Measurements from ENCODE around the gene SNAP47. TPM values are rescaled to one million over a fixed set of nuclear protein-coding genes. Genes with fewer than 3 reads are reported as not detected.
A peak's percentile ranks its signal among the peaks of the same experiment; 100 is the strongest.

SNAP47 gene
- polyA plus RNA-seq, 6 donors from 2014 or later: 30.7 to 45.9 (median 37.9) TPM

DNA sequence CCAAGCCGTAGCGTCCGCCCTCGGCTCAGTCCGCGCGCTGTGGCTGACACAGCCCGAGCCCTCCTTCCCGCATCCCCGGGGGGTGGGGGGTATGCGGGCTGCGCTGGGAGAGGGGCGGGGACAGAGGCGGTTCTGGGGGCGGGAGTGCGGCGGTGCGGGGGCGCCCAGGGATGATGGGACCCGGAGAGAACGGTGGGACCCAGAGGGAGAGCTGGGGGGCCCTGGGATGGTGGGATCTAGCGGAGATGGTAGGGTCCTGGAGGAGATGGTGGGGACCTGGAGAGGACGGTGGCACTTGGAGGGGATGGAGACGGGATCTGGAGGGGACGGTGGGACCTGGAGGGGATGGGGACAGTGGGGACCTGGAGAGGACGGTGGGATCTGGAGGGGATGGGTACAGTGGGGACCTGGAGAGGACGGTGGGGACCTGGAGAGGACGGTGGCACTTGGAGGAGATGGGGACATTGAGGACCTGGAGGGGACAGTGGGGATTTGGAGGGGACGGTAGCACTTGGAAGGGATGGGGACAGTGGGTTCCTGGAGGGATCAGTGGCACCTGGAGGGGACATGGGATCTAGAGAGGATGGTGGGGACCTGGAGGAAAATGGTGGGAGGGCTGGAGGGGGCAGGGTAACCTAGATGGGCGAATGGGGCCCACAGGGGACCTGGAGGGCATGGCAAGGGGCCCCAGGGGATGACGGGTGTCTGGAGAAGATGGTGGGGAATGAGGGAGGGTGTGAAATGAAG lies 477 bp downstream of the SNAP47 start:
- peaks cover 50 to 57% (median 53%) of the 10 kb centered on the region in 3 donors for H3K4me1 Mint-ChIP-seq
- peaks cover 0 to 1% (median 0%) of the 10 kb centered on the region in 7 donors for H3K9me3 Mint-ChIP-seq
- peak overlapping the region; percentile 19 to 99 (median 85) for H3K27ac Mint-ChIP-seq
- peak overlapping the region; percentile 87 to 94 (median 90) for H3K4me3 Mint-ChIP-seq
- no peaks in the 10 kb centered on the region for H3K36me3 Mint-ChIP-seq
- no peaks in the 10 kb centered on the region for H3K27me3 Mint-ChIP-seq
- no peak for DNase-seq
- ATAC-seq (ENCODE audit: low read depth in 2 of 2): no peak

DNA sequence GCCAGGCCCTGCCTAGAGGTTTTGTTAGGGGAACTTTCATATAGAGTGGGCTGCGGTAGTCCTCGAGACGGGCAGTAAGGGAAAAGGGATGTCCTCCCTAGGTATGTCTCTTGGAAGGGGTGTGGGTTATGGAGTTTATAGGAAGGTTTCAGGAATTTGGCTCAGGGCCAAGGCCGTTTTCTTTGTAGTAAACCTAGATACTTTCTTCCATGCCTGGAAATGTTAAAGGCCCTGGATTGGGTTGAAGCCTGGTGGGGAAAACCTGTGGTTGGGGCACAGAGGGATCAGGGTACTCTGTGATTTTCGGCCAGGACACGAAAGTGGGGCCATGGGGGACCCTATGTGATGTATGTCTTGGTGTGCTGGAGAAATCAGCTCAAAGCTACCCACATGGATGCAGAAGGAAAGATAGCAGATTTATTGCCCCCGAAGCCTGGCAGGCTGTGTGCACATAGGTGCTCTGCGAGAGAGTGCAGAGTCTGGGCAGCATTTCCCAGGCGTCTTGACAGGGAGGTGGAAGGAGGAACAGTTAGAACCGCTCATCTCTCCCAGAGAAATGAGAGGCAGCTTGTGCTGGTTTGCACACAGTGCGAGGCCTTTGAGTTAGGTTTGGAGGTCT lies 1.7 kb downstream of the SNAP47 start:
- H3K27me3 Mint-ChIP-seq: no peaks in the 10 kb centered on the region
- peak overlapping the region; percentile 47 to 93 (median 66) for H3K4me3 Mint-ChIP-seq
- H3K9me3 Mint-ChIP-seq: peaks cover 0 to 1% (median 0%) of the 10 kb centered on the region in 7 donors
- DNase-seq (no peak), ATAC-seq (ENCODE audit: low read depth in 2 of 2) (no peak)
- H3K4me1 Mint-ChIP-seq: peaks cover 60 to 67% (median 63%) of the 10 kb centered on the region in 3 donors
- H3K27ac Mint-ChIP-seq: peak overlapping the region in 4 of 6 donors; percentile 42 to 88 (median 63)
- no peaks in the 10 kb centered on the region for H3K36me3 Mint-ChIP-seq

DNA sequence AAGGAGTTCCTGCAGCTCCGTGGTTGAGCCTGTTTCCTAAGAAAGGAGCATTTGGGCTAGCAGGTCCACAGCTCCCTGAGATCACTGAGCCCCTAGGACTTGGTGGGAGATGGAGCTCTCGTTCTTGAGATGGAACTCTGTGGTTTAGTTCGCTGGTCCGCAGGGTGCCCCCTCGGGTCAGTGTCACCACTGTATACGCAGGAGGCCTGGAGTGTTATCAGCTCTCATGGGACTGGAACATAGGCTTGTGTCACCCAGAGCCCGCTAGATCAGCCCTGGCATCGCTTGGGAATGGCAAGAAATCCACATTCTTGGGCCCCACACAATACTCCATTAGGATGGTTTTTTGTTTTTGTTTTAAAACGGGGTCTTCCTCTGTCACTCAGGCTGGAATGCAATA lies 3.6 kb downstream of the SNAP47 start:
- no peak overlapping the region for H3K27ac Mint-ChIP-seq
- no peak overlapping the region for H3K4me3 Mint-ChIP-seq
- H3K9me3 Mint-ChIP-seq: peaks cover 0 to 1% (median 0%) of the 10 kb centered on the region in 7 donors
- H3K4me1 Mint-ChIP-seq: peaks cover 46 to 64% (median 59%) of the 10 kb centered on the region in 3 donors
- no peak for ATAC-seq (ENCODE audit: low read depth in 2 of 2)
- DNase-seq: no peak
- H3K36me3 Mint-ChIP-seq: no peaks in the 10 kb centered on the region
- no peaks in the 10 kb centered on the region for H3K27me3 Mint-ChIP-seq

DNA sequence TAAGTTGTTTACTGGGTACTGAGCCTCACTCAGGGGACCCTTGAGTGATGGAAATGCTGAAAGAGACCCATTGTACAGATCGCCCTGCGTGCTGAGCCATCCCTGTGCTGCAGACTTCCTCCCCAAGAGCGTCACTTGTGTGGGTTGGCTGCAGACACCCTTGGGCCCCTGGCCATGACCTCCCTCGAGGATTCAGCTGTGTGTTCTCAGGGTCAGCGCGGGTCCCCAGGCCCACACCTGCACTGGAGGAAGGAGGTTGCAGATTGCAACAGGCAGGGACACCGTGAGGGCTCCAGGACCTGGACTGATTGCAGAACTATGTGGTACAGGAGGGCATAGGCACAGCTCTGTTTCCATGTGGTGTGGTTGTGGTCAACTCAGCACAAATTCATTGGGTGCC lies 4.4 kb downstream of the SNAP47 start:
- DNase-seq (no peak), ATAC-seq (ENCODE audit: low read depth in 2 of 2) (no peak)
- H3K27ac Mint-ChIP-seq: peak overlapping the region in 2 of 6 donors; percentile 26 to 54
- H3K36me3 Mint-ChIP-seq: no peaks in the 10 kb centered on the region
- peaks cover 0 to 1% (median 0%) of the 10 kb centered on the region in 7 donors for H3K9me3 Mint-ChIP-seq
- no peak overlapping the region for H3K4me3 Mint-ChIP-seq
- no peaks in the 10 kb centered on the region for H3K27me3 Mint-ChIP-seq
- H3K4me1 Mint-ChIP-seq: peaks cover 42 to 62% (median 53%) of the 10 kb centered on the region in 3 donors

DNA sequence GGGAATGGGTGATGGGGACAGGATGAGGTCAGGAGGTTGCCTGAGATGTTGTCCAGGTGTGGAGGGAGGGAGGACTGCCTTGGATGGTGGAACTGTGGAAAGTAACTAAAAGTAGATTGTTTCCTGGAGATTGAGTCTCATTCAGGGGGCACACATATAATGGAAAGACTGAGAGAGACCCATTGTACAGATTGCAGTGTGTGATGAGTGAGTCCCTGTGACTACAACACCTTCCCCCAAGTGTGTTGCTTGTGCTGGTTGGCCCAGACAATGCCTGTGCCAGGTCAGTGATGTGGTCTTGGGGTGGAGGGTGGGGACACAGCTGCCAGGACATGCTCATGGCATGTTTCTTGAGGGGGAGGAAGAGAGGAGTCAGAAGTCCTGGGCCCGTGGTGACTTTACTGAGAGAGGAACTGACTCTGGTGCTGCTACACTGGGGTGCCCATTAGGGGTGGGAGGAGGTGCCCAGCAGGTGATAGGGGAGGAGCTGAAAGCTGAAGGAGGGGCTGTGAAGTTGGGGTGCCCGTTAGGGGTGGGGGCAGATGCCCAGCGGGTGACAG lies 5.2 kb downstream of the SNAP47 start:
- no peak for DNase-seq
- Mint-ChIP-seq H3K27ac (peak overlapping the region in 2 of 6 donors; percentile 44 to 71), H3K9me3 (peaks cover 0 to 1% (median 0%) of the 10 kb centered on the region in 7 donors), H3K36me3 (no peaks in the 10 kb centered on the region), H3K27me3 (no peaks in the 10 kb centered on the region), H3K4me3 (no peak overlapping the region), H3K4me1 (peaks cover 48 to 64% (median 52%) of the 10 kb centered on the region in 3 donors)
- no peak for ATAC-seq (ENCODE audit: low read depth in 2 of 2)

DNA sequence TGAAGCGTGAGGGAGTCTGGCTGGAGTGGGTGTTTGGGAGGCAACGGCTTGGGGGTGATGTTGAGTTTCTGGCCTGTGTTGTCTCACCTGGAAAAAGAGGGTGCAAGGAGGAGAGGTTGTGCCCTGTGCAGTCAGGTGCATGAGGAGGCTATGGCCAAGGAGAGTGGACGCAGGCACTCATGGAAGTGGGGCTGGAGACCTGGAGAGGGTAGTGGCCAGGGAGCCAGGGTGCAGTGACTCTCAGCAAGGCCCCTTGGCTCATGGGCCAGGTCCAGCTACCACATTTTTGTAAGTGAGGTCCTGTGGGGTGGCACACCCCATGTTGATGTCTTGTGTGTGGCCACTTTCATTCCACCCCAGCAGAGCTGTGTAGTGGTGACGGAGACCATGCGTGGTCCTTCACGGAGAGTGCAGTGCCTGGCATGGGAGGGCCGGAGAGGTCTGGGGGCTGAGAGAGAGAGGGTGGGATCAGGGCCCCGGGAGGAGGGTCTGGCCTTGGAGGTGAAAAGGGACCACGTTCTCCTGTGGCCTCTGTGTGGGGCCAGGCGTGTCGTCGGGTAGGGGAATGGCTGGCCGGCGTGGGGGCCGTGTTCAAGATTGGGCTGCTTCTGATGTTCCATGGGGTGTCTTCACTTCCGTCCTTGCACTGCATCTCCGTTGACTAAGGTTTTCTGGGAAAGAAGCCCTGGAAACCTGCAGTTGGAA lies 6.1 kb downstream of the SNAP47 start:
- DNase-seq (no peak), ATAC-seq (ENCODE audit: low read depth in 2 of 2) (no peak)
- H3K4me1 Mint-ChIP-seq: peaks cover 44 to 57% (median 49%) of the 10 kb centered on the region in 3 donors
- no peaks in the 10 kb centered on the region for H3K27me3 Mint-ChIP-seq
- no peaks in the 10 kb centered on the region for H3K36me3 Mint-ChIP-seq
- H3K4me3 Mint-ChIP-seq: peak overlapping the region in 2 of 8 donors; percentile 37 to 54
- peak overlapping the region in 2 of 6 donors; percentile 43 to 68 for H3K27ac Mint-ChIP-seq
- peaks cover 0 to 1% (median 0%) of the 10 kb centered on the region in 7 donors for H3K9me3 Mint-ChIP-seq

DNA sequence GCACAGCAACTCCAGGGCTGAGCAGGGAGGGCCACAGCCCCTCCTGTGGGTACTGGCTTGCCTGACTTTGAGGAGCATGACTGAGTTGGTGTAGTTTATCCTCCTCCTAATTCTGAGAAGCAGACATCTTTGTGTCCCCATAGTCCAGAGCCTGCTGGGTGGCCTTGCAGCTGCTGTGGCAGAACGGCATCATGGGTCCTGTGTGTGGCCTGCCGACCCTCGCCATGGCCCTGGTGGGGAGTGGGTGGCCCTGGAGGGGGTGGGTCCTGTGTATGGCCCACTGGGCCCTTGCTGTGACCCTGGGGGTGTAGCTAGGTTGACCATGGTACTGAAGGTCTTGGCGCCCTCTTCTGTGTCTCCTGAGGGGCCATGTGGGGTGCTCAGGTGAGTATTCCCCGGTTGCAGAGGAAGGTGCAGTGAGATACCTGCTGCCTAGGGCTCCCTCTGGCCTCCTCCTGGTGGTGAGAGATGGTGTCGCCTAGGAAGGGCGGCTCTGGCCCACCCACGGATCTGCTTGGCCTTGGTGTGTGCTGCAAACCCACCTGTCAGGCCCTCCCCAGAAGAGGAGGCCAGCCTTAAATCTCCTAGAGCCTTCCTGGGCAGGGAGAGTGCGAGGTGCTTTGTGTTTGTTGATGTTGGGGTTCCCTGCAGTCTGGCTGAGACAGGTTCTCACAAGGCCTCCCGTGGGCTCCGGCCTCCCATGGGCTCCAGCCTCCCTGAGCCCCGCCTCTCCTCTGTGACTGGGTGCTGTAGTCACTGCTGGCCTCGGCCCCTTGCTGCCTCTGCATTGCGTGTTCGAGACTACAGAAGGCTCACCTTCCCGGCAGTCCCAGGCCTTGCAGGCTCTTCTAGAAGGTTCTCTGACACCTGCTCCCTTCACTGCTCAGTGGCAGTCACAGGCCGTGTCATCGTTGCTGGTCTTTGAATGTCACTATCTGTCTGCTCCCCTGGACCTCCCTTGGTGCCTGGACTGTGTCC lies 7.8 kb downstream of the SNAP47 start:
- H3K27me3 Mint-ChIP-seq: no peaks in the 10 kb centered on the region
- H3K9me3 Mint-ChIP-seq: peaks cover 0 to 1% (median 0%) of the 10 kb centered on the region in 7 donors
- H3K4me1 Mint-ChIP-seq: peaks cover 30 to 49% (median 41%) of the 10 kb centered on the region in 3 donors
- ATAC-seq (ENCODE audit: low read depth in 2 of 2) (no peak), DNase-seq (no peak)
- H3K4me3 Mint-ChIP-seq: no peak overlapping the region
- no peaks in the 10 kb centered on the region for H3K36me3 Mint-ChIP-seq
- H3K27ac Mint-ChIP-seq: peak overlapping the region in 1 of 6 donors; percentile 64

DNA sequence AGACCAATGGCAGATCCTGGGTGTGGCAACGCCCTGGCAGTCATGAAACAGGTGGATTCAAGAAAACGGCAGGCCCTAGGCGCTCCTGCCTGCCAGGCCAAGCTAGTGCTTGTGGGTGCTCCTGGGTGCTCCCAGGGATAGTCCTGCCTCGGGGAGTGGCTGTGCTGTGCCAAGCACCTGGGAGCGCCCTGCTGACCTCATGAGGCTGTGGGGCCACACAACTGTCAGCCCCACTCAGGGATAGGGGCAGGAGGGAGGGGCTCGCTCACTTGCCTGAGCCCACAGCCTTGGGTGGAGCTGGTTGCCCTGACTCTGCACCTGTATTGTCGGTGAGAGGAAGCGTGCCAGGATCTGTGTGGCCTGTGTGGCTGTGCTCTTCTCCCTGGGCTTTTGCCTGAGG lies 9.4 kb downstream of the SNAP47 start:
- Mint-ChIP-seq H3K27ac (no peak overlapping the region), H3K27me3 (no peaks in the 10 kb centered on the region), H3K36me3 (peaks cover 0 to 5% of the 10 kb centered on the region in 2 donors), H3K4me1 (peaks cover 33 to 47% (median 40%) of the 10 kb centered on the region in 3 donors), H3K9me3 (no peaks in the 10 kb centered on the region), H3K4me3 (no peak overlapping the region)
- no peak for ATAC-seq (ENCODE audit: low read depth in 2 of 2)
- DNase-seq: no peak

DNA sequence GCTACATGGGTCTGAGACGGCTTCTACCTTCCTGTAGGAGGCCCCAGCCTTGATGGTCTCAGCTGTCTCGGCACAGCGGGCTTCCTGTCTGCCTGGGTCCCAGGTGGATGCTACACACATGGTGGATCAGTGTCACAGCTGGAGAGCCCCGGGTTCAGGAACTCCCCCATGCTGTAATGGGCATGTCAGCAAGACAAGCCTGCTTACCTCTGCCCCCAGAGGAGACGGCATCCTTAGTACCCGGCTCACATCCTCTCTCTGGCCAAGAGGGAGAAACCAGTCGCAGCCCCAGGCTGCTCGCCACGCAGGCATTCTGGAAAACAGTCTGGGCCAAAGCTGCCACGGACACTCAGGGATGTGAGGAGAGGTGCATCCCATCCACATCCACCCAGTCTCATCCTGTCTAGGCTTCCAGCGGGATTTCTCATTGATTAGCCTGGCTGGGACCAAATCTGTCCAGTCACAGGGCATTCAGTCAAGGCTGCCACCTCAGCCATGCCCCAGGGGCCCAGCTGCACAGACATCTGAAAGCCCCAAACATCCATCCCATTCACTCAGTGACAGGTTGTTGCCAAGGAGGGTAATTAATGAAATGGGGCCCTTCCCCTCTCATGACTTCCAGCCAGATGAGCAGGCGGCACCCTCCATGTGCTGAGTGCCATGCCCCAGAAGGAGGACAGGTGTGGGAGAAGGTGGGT lies 10.5 kb downstream of the SNAP47 start:
- peaks cover 0 to 7% of the 10 kb centered on the region in 2 donors for H3K36me3 Mint-ChIP-seq
- peaks cover 24 to 38% (median 31%) of the 10 kb centered on the region in 3 donors for H3K4me1 Mint-ChIP-seq
- H3K27ac Mint-ChIP-seq: no peak overlapping the region
- ATAC-seq (ENCODE audit: low read depth in 2 of 2) (no peak), DNase-seq (no peak)
- no peaks in the 10 kb centered on the region for H3K27me3 Mint-ChIP-seq
- H3K9me3 Mint-ChIP-seq: no peaks in the 10 kb centered on the region
- H3K4me3 Mint-ChIP-seq: no peak overlapping the region

DNA sequence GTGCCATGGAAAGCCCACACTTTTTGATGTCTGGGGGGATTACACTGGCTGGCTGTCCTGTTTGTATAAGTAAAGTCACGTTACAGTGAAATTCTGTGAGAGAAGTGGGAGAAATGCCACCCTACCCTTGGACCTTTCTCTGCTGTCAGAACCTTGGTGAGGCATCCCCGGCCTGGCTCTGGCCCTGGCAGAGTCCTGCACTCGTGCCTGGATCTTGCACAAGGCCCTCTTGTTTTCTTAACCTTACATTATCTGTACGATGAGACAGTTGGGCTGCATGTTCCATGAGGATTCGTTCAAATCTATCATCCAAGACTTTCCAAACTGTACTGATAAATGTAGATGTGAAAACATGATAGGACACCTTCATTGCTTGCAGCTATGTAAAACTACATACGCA lies 11.4 kb downstream of the SNAP47 start:
- no peaks in the 10 kb centered on the region for H3K9me3 Mint-ChIP-seq
- peaks cover 15 to 28% (median 22%) of the 10 kb centered on the region in 3 donors for H3K4me1 Mint-ChIP-seq
- DNase-seq (no peak), ATAC-seq (ENCODE audit: low read depth in 2 of 2) (no peak)
- no peak overlapping the region for H3K27ac Mint-ChIP-seq
- H3K27me3 Mint-ChIP-seq: no peaks in the 10 kb centered on the region
- peaks cover 0 to 7% of the 10 kb centered on the region in 2 donors for H3K36me3 Mint-ChIP-seq
- no peak overlapping the region for H3K4me3 Mint-ChIP-seq

DNA sequence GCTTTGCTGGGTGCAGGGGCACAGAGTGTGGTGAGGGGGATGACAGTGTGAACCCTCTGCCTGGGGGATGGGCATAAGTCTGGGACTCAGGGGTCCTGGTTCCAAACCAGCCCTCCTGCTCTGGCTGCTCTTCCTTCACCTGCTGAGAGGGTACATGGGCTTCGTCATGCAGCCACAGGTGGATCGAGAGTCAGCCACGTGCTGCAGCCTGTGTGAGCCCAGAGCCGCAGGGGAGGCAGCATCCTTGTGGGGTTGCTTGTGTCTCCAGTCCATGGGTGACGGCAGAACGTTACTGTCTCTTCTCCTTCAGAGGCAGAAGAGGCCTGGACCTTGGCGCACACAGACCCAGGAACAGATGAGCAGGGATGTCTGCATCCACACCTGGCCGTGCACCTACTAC lies 12.1 kb downstream of the SNAP47 start:
- Mint-ChIP-seq H3K4me1 (peaks cover 16 to 32% (median 26%) of the 10 kb centered on the region in 3 donors), H3K27me3 (no peaks in the 10 kb centered on the region), H3K36me3 (peaks cover 0 to 7% of the 10 kb centered on the region in 2 donors), H3K4me3 (no peak overlapping the region), H3K9me3 (no peaks in the 10 kb centered on the region), H3K27ac (no peak overlapping the region)
- ATAC-seq (ENCODE audit: low read depth in 2 of 2) (no peak), DNase-seq (no peak)

DNA sequence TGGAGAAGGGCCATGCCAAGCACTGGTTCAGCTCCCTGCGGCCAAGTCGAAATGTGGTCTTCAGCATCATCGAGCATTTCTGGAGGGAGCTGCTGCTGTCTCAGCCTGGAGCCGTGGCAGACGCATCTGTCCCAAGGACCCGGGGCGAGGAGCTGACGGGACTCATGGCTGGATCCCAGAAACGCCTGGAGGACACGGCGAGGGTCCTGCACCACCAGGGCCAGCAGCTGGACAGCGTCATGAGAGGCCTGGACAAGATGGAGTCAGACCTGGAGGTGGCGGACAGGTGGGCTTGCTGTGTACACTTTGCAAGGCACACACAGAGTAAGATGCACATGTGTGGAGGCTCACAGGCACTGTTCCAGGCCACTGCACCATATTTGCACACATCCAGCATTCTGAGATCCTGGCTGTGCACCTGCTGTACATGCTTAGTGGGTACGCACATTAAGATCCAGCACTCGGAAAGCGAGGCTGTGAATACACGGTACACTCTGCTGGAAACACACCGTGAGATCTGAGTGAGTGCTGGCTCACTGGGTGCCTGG lies 12.8 kb downstream of the SNAP47 start:
- Mint-ChIP-seq H3K27ac (no peak overlapping the region), H3K4me1 (peaks cover 15 to 29% (median 27%) of the 10 kb centered on the region in 3 donors), H3K4me3 (no peak overlapping the region), H3K27me3 (no peaks in the 10 kb centered on the region), H3K9me3 (no peaks in the 10 kb centered on the region), H3K36me3 (peaks cover 0 to 7% of the 10 kb centered on the region in 2 donors)
- ATAC-seq (ENCODE audit: low read depth in 2 of 2) (no peak), DNase-seq (no peak)

Measured in naive B cell (primary cell).